GM21447 (cell line): ENCODE measurements around the gene AP1M1.

Source experiments
- ATAC-seq: cut with Tn5 transposase; IDR thresholded peaks from one replicate; pipeline ENCODE4 v1.9.1; 2021; ENCODE audit not compliant: unreplicated experiment

The AP1M1 gene

DNA sequence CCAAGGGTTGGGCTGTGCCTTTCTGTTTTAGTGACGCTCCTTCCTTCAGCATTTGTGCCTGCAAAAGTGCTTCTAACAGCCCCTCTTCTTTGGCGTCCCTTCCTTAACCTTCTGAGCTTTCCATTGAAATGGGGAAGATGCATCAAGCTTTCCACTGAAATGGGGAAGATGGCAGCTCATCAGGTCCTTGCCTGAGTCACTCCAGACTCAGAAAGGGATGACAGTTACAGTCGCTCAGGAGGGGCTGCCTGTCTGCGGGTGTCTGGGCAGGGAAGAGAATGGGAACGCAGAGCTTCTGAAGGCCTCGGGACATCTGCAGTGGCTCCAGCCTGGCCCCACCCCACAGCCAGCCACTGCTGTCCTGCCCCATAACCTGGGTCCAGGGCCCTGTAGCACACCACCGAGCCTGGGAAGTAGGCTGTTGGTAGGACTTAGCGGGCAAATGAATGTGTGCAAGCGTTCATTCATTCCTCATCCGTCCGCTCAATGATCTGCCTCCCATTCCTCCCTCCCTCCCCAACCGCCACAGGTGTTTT lies 9.8 kb downstream of the AP1M1 start:
- no peak for ATAC-seq

DNA sequence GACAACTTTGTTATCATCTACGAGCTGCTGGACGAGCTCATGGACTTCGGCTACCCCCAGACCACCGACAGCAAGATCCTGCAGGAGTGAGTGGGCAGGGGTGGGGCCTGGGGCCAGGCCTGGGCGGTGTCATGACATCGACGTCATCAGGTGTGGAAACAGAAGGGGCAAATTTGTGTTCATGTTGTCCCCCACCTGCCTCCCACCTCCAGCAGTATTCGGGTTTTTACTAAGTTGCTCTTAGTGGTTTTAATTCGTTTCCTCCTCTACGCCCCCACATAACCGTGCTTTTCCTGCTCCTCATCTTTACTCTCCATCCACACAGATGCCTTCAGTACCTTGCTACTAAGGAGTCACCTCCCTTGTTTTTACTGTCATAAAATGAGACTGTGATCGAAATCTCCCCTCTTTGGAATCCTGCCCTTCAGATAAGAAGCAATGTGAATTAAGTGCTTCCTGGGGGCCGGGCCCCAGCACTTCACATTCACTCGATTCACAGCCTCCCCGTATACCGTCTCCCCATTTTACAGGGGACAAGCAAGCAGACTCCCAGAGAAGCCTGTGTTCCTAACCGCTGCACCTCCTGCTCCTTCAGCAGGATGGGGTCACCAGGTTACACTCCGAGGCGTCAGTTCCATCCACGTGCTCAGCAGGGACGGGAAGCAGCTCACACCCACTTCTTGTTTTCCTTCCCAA lies 10.5 kb downstream of the AP1M1 start:
- ATAC-seq: no peak

DNA sequence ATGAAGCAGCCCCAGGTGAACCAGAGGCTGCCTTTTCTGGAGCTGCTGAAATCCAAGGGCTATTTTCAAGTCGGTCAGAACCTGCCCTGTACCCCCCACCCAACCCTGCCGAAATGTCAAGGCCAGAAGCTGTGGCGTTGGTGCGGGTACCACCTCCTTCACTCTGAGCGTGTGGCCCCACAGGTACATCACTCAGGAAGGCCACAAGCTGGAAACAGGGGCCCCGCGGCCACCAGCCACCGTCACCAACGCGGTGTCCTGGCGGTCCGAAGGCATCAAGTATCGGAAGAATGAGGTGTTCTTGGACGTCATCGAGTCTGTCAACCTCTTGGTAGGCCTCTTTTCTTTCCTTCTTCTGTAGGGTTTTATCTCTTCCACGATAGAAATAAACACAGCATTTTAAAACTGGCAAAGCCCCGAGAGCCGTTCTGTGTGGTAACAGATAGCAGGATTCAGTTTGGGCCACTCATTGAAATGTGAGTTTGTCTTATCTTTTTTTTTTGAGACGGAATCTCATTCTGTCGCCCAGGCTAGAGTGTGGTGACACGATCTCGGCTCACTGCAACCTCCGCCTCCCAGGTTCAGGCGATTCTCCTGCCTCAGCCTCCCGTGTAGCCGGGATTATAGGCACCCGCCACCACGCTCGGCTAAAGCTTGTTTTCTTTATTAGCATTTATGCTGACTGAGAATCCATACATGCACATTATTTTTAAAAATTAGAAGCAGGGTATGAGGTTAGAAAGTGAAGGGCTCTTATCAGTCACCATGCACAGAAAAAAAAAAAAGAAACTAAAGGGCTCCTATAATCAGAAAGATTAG lies 11.3 kb downstream of the AP1M1 start:
- no peak for ATAC-seq

DNA sequence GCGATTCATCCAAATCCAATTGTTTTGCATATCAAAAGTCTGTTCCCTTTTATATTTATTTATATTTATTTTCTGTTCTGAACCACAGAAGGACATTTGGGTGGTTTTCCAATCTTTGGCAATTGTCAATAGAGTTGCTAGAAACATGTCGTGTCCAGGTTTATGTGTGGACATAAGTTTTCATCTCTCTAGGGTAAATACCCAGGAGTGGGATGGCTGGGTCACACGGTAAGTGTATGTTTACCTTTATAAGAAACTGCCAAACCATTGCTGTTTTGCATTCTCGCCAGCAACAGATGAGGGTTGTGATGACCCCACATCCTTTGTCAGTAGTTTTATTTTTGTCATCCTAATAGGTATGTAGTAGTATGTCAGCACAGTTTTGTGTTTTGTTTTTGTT lies 12.5 kb downstream of the AP1M1 start:
- ATAC-seq: no peak

DNA sequence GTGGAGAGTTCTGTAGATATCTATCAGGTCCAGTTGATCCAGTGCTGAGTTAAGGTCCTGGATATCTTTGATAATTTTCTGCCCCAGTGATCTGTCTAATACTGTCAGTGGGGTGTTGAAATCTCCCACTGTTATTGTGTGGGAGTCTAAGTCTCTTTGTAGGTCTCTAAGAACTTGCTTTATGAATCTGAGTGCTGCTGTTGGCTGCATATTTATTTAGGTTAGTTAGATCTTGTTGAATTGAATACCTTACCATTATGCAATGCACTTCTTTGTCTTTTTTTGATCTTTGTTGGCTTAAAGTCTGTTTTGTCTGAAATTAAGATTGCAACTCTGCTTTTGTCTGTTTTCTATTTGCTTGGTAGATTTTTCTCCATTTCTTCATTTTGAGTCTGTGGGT lies 15.4 kb downstream of the AP1M1 start:
- no peak for ATAC-seq

DNA sequence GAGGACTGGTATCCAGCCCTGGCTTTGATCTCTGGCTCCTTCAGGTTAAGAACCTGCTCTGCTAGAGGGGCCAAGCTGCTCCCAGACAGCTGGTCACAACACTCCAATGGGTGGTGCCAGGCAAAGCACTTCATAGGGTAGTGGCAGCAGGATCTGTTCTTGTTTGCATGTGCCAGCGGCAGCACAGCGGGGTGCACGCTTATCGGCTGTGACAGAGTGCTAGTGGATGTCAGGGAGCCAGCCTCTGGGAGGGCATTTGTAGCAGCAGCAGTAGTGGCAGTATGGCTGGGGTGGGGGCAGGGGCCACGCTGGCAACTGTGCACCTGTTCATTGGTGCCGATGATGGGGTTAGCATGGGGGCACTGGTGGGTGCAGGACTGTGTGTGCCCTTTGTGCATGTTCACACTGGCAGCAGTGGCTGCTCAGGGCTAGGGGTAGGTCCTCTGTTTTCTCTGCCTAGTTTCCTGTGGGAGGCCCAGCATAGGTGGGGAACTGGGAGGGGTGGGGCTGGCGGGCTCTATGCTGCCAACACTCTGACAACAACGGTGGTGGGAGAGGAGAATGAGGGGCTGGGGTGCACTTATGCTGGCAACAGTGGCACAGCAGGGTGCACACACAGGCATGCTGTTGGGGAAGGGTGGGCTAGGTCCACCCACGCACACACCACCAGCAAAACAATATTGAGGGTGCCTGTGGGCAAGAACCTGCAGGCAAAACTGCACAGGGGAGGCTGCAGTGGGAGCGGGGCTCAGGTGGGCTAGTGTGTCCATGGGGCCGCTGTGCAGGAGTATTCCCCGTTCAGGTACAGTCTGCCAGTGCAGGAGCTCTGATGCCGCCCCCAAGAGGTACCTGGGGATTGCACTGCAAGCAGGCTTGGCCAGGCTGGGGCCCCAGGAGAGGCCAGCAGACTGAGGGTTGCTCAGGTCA lies 19.3 kb downstream of the AP1M1 start:
- no peak for ATAC-seq

DNA sequence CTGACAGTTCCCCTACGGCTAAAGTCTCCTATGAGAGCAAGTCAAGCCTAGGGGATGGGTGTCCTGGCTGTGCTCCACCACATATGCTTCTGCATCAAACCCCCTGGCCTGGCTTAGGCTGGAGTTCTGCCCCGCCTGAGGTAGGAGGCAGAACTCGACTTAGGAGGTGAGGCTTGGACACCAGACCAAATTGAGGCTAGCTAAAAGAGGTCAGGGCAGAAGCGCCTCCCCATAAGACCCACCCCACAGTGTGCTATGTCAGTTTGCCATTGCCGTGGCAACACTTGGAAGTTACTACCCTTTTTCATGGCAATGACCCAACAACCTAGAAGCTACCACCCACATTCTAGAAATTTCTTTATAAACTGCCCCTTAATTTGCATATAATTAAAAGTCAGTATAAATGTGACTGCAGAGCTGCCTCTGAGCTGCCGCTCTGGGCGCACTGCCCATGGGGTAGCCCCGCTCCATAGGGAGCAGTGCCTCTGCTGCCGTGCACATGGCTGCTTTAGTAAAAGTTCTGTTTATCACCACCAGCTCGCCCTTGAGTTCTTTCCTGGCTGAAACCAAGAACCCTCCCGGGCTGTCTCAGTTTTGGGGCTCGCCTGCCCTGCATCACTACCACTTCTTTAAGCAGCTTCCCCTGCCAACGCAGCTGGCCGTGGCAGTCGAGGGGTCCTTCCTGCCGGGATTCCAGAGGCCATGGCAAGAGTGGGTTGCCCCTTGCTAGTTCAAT lies 20.2 kb downstream of the AP1M1 start:
- ATAC-seq: no peak

DNA sequence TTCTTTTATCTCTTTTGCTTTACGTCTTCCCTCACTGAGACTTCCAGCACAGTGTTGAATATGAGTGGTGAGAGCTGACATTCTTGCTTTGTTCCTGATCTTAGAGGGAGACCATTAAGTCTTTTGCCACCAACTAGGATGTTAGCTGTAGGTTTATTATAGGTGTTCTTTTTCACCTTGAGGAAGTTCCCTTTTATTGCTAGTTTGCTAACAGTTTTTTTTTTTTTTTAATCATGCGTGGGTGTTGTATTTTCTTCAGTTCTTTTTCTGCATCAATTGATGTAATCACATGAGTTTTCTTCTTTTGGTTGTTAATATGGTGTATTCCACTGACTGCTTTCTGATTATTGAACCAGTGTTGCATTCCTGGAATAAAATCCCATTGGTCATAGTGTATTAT lies 21.1 kb downstream of the AP1M1 start:
- no peak for ATAC-seq

DNA sequence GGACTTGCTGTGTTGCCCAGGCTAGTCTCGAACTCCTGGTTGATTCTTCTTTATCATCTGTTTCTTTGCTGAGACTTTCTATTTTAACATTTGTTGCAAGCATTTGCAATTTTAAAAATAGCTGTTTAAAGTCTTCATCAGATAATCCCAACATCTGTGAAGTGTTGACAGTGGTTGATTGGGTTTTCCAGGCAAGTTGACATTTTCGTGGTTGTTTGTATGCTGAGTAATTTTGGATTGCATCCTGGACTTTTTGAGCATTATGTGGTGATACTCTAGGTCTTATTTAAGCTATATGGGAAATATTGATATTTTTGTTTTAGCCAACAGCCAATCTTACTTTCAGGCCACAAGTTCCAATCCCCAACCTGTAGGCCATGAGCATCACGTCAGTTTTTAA lies 25.1 kb downstream of the AP1M1 start:
- no peak for ATAC-seq

DNA sequence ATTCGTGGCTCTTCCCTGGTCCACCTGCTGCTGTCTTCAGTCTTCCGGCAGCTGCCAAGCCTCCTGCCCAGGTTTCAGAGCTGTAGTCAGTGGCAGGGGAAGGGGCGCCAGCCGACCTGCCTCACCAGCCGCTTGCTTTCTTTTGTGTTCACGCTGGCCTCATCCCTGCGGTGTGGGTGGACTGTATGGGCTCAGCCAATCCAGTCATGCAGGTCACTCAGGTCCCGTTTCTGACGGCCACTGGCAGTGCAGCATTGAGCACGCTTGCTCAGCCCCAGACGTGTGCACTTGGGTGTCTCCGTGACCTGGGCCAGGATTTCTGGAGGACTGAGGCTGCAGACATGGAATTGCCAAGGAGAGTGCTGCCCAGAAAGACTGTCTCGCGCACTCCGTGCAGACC lies 26.0 kb downstream of the AP1M1 start:
- no peak for ATAC-seq

DNA sequence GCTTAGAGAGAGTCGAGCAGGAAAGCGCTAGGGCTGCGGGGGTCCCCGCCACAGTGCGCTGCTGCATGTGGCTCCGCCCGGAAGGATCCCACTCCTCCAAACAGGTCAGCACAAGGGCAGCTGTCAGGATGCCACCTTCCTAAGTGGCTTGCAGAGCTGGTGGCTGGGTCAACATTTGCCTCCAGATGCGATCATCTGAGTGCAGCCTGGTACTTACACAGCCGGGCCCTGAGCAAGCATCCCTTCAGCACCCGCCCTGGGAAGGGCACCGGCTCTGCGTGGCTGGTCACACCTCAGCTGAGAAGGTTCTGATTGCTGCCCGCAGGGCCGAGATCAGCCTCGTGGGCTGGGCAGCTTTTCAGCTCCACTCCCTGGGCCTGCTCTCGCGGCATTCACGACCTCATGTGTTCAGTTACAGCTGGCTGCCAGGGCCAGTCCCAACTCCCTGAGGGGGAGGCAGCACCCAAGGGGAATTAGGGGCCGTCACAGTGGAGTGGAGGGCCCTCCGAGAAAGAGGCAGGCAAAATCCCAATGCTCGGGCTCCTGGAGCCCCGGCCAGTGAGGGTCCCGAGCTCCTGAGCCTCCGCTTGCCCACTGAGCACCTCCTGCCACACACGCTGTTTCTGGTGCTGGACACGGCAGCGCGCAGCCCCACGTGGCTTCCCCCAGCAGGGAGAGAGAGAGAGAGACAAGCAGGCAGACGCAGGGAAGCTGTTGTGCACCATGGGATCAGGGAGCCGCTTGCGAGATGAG lies 26.8 kb downstream of the AP1M1 start:
- ATAC-seq: no peak

DNA sequence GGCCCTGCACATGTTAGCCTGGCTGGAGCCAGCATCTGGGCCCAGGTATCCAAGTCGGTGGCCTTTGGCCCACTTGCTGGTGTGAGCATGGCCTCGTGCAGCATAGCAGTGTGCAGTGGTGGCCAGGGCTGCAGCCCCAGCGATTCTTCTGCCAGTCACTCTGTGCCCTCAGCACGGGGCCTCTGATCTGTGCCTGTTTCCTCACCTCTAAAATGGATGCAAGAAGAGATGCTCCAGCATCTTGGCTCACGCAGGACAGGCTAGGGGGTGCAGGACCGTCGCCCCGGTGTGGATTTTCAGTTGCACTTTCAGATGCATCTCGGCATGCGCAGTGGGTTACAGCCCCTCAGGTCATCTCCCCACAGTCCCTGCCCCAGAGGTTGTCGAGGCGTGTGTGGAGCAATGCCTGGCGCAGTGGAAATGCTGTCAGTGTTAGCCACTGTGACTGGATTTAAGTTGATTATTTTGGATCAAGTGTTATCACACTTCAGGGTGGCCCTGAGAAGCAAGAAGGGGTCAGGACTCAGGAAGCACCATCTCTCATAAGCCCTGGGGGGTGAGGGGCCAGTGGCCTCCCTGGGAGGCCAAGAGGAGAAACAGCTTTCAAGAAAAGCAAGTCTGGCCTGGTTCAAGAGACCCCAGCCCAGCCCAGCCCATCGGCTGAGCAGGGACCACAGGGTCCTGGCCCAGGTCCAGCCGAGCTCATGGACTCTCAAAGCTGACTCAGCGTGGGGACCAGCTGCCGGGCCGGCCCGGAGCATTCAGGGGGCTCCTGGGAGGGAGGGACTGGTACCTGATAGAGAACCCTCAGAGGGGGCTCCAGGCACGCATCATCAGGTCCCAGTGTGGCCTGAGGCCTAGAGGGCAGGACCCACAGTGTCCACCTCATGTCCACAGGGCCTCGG lies 27.8 kb downstream of the AP1M1 start:
- ATAC-seq: no peak

DNA sequence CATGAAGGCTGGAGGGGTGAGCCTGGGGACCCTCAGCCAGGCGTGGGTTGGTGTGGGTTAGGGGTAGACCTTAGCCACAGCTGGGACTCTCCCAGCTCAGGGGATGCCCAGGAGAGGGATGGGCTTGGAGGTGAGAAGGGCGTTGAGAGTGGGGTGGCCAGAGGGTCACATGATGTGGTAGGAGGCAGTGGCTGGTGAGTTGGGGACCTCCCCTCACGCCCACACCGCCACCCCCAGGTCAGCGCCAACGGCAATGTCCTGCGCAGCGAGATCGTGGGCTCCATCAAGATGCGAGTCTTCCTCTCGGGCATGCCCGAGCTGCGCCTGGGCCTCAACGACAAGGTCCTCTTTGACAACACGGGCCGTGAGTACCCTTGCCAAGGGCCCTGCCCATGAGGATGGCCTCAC lies 28.5 kb downstream of the AP1M1 start:
- ATAC-seq: no peak

DNA sequence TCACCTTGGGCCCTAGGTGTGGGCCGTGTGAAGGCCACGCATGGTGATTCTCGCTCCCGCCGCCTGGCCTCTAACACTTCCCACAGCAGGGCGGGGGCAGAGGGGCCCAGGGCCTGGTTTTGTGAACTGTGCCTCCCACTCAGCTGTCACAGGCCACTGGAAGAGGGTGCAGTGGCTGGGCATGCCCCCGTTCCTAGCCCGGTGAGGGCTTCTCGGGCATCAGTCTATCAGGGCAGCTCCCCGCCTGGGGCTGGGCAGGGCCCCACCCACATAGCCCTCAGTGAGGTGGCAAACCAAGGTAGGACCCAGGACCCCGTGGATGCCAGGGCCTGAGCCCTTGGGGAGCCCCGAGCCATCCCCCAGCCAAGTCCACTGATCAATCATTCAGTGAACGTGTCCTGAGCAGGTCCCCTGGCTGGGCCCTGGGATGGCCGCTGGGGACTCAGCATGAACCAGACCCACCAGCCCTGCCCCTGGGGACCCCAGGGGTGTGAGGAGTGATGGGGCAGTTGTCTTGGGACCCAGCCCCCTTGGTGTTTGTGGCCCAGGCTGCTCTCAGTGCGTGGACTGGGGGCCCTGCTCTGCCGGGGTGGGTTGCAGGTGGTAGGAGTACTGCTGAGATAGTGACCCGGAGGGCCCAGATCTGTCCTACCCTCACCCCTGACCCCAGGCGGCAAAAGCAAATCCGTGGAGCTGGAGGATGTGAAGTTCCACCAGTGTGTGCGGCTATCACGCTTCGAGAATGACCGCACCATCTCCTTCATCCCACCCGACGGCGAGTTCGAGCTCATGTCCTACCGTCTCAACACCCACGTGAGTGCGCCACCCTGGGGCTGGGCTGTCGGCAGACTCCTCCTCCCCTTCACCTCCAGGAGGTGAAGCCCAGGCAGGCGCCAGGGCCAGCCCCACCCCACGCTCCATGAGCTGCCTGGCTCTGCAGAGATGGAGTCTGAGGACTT lies 29.4 kb downstream of the AP1M1 start:
- no peak for ATAC-seq

DNA sequence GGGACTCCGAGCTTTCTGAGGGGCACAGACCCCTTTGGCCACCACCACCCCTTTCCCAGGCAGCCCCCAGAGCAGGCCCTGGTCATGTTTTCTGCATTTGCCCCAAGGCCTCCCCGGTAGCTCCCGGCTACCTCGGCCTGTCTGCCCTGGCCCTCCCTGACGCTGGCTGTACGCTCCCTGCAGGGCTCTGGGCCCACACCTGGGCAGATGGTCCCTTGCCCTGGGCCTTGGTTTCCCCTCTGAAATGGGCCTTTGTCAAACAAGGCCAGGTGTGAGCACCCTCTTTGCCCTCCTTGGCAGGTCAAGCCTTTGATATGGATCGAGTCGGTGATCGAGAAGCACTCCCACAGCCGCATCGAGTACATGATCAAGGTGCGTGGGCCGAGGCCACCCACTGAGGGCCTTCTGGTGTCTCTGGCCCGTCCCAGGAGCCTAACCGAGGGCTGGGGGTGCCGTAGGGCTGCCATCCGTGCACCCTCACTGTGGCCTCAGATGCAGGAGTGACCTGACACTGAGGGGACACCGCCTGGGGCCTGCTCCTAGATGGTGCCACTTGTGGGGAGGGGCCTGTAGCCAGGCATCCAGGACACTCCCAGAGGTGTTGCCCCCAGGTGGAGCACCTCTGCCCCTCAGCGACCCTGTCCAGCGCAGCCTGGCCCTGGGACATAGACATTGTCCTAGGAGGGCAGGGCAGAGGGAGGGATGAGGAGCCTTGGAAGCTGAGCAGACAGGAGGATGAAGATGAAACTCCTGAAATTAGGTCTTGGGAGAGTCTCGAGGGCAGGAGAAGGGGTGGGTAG lies 30.3 kb downstream of the AP1M1 start:
- ATAC-seq: no peak

DNA sequence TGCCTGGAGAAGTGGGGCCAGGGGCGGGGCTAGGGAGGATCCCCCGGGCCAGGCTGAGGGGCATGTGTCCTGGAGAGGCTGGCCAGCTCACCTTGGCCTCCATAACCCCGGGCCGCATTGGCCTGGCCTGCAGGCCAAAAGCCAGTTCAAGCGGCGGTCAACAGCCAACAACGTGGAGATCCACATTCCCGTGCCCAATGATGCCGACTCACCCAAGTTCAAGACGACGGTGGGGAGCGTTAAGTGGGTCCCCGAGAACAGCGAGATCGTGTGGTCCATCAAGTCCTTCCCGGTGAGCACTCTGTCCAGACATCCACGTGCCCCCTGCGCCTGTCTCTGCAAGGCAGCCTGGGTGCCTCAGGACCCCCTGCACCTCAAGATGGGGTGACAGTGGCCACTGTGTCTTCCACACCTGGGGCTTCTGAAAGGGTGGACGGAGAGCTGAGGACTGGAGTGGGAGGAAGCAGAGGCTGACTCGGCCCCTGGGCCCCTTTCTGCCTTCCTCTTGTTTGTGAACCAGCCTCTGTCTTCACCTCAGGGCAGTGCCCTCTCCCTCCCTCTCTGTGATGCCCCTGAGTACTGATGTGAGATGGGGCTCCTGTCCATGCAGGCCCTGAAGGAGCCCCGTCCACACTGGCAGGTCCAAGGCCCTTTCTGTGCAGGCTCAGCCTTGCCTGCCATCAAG lies 31.1 kb downstream of the AP1M1 start:
- ATAC-seq: no peak

DNA sequence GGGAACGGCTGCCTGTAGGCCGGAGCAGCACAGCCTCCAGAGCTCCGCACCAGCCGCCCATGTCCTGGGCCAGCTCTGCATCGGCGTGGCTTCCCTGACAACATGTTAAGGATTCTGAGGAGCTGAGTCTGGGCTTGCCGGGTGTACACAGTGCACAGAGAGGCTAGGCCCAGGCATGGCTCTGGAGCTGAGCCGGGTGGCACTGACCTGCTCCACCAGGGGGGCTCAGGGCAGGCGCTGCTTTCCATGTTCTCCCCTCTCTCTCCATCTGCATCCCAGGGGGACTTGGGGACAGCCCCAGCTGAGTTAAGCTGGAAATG lies 31.6 kb downstream of the AP1M1 start:
- no peak for ATAC-seq
